Measurements from ENCODE around the gene RSRP1. TPM values are rescaled to one million over a fixed set of nuclear protein-coding genes. Genes with fewer than 3 reads are reported as not detected.
A peak's percentile ranks its signal among the peaks of the same experiment; 100 is the strongest.
"Not testable (repeated sequence)": the region's sequence is repeated elsewhere in the genome, so short reads cannot be mapped to it uniquely, and the experiment has no call there.

Gene RSRP1
- total RNA-seq (2014; rRNA removed; shearing (Covaris generic); ENCODE audit: low replicate concordance) = 18.3 and 19.9 TPM in 2 replicates

DNA sequence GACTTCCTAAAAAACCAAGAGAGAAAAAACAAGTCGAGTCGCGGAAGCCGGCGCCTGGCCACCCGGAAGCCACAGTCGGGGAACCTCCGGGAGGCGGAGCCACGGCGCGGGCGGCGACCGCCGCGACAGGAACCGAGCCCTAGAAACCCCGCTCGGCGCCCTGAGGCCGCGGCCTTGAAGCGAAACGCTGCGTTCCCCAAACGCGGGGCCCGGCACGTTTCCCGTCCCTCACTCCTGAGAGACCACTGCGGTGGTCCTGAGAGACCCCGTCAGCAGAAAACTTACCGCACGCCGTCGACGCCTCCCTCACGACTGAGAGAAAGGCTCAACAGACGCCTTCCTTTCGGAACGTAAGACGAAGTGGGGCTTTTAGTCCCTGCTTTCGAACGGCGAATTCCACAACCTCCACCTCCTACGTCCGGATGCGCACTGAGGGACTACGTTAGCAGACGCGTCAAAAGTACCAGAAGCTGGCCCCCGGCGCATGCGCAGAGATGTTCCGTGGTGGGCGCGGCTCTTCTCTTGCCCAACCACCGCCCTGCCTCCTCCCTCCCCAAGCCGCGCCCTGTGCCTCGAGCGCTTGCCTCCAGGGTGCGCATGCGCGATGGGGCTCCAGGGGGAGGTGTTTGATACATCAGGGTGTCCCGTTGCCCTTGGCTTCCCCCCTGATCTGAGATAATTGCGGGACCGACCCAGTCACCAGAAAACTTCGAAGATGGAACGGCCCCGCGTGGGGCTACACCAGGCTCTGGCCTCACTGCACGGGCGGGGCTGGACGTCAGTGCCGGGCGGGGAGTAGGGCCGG, at the start of gene RSRP1:
Gene RSRP1 (minus strand): TSS at position 431 of the 805 bp plus-strand sequence. CDS start 491 bp downstream, outside the sequence.
- DNase-seq (ENCODE audit: low read depth) = peak; percentile 97
- in situ Hi-C loops (cut with HindIII; ENCODE audit: low pct_unique_long_range_greater_than_20kb, low sequenced_read_pairs) = no loop called here

DNA sequence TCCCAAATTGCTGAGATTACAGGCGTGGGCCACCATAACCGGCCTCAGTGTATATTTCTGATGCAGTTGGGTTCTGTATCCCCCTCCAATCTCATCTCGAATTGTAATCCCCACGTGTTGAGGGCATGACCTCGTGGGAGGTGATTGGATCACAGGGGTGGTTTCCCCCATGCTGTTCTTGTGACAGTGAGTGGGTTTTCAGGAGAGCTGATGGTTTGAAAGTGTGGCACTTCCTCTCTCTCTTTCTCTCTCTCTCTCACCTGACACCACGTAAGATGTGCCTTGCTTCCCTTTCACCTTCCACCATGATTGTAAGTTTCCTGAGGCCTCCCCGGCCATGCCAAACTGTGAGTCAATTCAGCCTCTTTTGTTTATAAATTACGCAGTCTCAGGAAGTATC, 49.2 kb upstream of the RSRP1 start:
- in situ Hi-C loops (cut with HindIII; ENCODE audit: low pct_unique_long_range_greater_than_20kb, low sequenced_read_pairs) = not testable (repeated sequence)

GRCh38 chr1:25294889-25295826, 47.9 kb upstream of the RSRP1 start:
- not testable (repeated sequence) for DNase-seq (ENCODE audit: low read depth)

More for the DNA sequence above, 49.2 kb upstream of the RSRP1 start:
- DNase-seq (ENCODE audit: low read depth) = not testable (repeated sequence)

GRCh38 chr1:25293426-25293825, 46.2 kb upstream of the RSRP1 start:
- DNase-seq (ENCODE audit: low read depth); in situ Hi-C loops (cut with HindIII; ENCODE audit: low pct_unique_long_range_greater_than_20kb, low sequenced_read_pairs): not testable (repeated sequence)

More at GRCh38 chr1:25294889-25295826, 47.9 kb upstream of the RSRP1 start:
- in situ Hi-C loops (cut with HindIII; ENCODE audit: low pct_unique_long_range_greater_than_20kb, low sequenced_read_pairs) = not testable (repeated sequence)

DNA sequence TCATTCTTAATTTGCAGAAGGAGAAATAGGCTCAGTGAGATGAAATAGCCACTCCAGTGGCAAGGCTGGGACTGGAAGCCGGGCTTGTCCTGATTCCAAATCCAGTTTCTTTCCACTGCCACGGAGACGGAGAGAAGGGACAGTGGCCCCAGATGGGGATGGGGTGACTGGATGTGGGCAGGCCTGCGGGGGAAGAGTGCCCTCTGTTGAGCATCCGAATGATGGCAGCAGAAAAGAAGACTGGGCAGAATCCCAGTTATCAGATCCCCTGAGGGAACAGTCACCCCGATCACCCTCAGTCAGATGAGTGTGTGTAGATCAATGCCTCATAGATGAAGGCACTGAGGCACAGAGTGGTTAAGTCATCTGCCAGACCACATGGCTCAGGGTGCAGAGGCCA, 42.8 kb upstream of the RSRP1 start:
- DNase-seq (ENCODE audit: low read depth); in situ Hi-C loops (cut with HindIII; ENCODE audit: low pct_unique_long_range_greater_than_20kb, low sequenced_read_pairs): not testable (repeated sequence)

GRCh38 chr1:25288573-25289101, 41.4 kb upstream of the RSRP1 start:
- in situ Hi-C loops (cut with HindIII; ENCODE audit: low pct_unique_long_range_greater_than_20kb, low sequenced_read_pairs); DNase-seq (ENCODE audit: low read depth): not testable (repeated sequence)

- in situ Hi-C loops (cut with HindIII; ENCODE audit: low pct_unique_long_range_greater_than_20kb, low sequenced_read_pairs); DNase-seq (ENCODE audit: low read depth): not testable (repeated sequence)
These were observed 39.9 kb upstream of the RSRP1 start for GRCh38 chr1:25287164-25287563.

- DNase-seq (ENCODE audit: low read depth); in situ Hi-C loops (cut with HindIII; ENCODE audit: low pct_unique_long_range_greater_than_20kb, low sequenced_read_pairs): not testable (repeated sequence)
These were observed 38.6 kb upstream of the RSRP1 start for GRCh38 chr1:25285862-25286261.

DNA sequence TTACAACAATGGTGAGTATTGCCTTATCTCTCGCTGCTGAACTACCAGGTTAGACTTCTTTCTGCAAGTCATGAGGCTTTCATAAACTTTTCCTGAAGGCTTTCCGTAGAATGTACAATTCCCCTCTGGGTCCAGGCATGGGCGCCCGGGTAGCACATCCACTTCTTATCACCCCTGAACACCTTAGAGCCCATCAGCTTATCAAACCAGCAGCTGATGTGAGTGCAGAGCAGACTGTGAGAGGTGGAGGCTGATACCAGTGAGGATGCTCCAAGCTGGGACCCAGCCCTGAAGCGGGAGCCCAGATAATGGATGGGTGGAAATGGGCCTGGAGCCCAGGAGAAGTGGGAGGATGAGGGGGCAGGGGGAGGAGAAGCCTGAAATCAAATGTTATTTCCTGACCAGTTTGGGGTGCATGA, 32.4 kb upstream of the RSRP1 start:
- DNase-seq (ENCODE audit: low read depth); in situ Hi-C loops (cut with HindIII; ENCODE audit: low pct_unique_long_range_greater_than_20kb, low sequenced_read_pairs): not testable (repeated sequence)

DNA sequence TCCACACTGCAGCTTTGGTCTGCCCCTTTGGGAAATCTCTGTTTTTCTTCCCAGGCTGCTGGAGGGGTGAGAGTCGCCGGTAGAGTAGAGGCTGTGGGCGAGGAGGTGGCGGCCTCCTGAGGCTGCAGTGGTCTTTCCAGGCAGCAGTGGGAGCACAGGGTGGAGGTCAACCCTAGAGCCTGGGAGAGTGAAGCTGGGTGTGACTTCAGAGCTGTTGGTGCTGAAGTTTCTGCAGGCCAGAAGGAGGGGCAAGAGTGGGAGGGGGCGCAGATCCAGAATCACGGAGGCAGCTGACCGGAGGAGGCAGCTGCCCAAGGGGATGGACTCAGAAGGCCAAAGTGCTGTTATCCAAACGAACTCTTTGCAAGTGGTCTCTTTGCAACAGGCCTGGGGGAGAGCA, 31.5 kb upstream of the RSRP1 start:
- in situ Hi-C loops (cut with HindIII; ENCODE audit: low pct_unique_long_range_greater_than_20kb, low sequenced_read_pairs); DNase-seq (ENCODE audit: low read depth): not testable (repeated sequence)

DNA sequence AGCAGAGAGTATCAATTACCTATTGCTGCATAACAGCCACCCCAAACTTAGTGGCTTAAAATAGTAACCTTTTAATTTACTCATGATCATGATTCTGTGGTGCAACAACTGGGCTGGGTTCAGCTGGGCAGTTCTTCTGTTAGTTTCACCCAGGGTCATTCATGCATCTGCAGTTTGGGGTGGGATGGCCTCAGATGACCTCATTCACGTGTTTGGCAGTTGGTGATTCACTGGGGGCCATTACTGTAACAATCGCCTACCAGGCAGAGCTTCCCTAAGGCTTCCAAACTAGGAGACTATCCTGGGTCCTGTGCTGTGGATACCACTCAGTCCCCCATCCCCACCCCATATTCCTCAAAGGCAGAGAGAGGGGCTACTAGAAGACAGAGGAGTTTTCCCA, 31.1 kb upstream of the RSRP1 start:
- in situ Hi-C loops (cut with HindIII; ENCODE audit: low pct_unique_long_range_greater_than_20kb, low sequenced_read_pairs); DNase-seq (ENCODE audit: low read depth): not testable (repeated sequence)

GRCh38 chr1:25277295-25277694, 30.0 kb upstream of the RSRP1 start:
- in situ Hi-C loops (cut with HindIII; ENCODE audit: low pct_unique_long_range_greater_than_20kb, low sequenced_read_pairs); DNase-seq (ENCODE audit: low read depth): not testable (repeated sequence)

GRCh38 chr1:25275648-25276047, 28.4 kb upstream of the RSRP1 start:
- DNase-seq (ENCODE audit: low read depth); in situ Hi-C loops (cut with HindIII; ENCODE audit: low pct_unique_long_range_greater_than_20kb, low sequenced_read_pairs): not testable (repeated sequence)

DNA sequence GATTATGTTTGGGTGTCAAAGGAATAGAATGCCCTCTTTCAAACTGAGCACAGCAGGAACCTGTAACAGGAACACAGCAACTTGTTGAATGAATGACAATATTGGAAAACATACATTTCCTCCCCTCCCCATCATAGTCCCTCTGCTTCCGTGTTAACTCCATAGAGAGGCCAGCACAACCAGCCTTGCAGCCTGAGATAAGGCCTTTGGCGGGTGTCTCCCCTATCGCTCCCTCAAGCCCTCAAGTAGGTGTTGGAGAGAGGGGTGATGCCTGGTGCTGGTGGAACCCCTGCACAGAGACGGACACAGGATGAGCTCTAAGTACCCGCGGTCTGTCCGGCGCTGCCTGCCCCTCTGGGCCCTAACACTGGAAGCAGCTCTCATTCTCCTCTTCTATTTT, 25.0 kb upstream of the RSRP1 start, which contains the start of gene RHD:
Gene RHD (plus strand): TSS at position 272 of the 400 bp plus-strand sequence. CDS start 39 bp downstream, at position 311.
- in situ Hi-C loops (cut with HindIII; ENCODE audit: low pct_unique_long_range_greater_than_20kb, low sequenced_read_pairs); DNase-seq (ENCODE audit: low read depth): not testable (repeated sequence)

DNA sequence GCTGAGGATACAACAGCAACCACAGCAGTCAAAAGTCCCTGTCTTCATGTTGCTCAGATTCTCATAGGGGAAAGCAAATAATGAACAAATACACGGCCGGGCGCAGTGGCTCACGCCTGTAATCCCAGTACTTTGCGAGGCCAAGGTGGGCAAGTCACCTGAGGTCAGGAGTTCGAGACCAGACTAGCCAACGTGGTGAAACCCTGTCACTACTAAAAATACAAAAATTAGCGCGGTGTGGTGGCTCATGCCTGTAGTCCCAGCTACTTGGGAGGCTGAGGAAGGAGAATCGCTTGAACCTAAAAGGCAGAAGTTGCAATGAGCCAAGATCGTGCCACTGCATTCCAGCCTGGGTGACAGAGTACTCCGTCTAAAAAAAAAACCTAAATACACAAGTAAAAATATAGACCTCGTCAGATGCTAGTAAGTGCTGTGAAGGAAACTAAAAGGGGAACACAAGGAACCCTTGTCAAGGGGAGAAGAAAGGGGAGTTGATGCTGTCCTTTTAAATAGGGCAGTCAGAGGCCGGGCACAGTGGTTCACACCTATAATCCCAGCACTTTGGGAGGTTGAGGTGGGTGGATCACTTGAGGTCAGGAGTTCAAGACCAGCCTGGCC, 21.0 kb upstream of the RSRP1 start:
- in situ Hi-C loops (cut with HindIII; ENCODE audit: low pct_unique_long_range_greater_than_20kb, low sequenced_read_pairs); DNase-seq (ENCODE audit: low read depth): not testable (repeated sequence)

DNA sequence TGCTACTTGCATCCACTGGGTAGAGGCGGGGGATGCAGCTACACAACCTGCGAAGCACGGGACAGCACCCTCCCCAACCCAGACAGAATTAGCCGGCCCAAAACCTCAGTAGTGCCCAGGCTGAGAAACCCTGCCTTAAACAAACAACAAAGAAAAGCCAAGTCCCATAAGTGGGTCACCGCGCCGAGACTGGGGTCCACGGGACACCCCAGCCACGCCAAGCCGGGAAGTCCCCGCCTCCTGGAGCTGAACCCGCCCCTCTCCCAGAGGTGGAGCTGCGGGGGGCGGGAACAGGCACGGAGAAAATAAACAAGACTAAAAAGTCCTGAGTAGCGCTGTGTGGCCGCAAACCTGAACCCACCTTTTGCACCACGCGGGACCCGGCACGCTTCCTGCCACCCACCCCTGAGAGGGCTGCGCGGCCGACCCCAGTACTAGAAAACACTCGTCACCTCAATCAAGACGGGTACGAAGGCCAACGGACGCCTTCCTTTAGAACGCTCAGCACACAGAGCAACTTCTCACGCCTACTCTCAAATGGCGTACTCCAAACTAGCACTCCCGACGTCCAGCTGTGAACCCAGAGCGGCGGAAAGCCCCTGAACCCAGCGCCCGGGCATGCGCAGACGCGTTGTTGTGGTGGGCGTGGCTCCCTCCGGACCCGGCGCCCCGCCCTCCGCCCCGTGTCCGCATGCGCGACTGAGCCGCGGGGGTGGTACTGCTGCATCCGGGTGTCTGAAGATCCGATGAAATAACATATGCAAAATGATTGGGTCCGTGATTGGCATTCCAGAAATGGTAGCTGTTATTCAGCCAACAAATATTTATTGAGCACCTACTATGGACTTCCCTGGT, 20.3 kb upstream of the RSRP1 start:
- DNase-seq (ENCODE audit: low read depth); in situ Hi-C loops (cut with HindIII; ENCODE audit: low pct_unique_long_range_greater_than_20kb, low sequenced_read_pairs): not testable (repeated sequence)
